ENCODE results near the gene ZNF688.

DNA sequence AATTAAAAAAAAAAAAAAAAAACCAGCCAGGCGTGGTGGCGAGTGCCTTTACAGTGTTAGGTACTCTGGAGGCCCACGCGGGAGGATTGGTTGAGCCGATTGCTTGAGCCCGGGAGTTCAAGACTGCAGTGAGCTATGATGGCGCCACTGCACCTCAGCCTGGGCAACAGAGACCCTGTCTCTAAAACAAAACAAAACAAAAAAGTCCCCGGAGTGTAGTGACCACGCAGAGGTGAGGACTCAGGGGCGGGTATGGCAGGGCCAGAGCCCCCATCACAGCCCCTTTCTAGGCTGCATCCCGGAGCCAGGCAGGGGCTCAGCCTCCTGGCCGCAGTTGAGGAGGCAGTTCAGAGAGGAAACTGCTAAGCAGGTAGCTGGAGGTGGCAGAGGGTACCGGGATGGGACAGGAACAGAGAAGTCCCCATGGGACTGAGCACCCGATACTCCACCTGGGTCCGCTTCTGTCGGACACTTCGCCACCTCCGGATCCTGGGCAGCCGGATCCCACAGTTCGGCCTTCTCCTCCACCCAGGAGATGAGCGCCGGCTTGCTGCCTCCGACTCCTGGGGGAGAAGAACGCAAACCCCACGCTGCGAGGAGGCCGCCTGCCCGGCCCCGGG lies 37.7 kb downstream of the ZNF688 start:
- TF ChIP-seq POLR2A (IDR thresholded peaks at IDR 0.05) (no peak), POLR2AphosphoS5 (IDR thresholded peaks at IDR 0.05) (no peak)
- TF ChIP-seq, protein P1, sequence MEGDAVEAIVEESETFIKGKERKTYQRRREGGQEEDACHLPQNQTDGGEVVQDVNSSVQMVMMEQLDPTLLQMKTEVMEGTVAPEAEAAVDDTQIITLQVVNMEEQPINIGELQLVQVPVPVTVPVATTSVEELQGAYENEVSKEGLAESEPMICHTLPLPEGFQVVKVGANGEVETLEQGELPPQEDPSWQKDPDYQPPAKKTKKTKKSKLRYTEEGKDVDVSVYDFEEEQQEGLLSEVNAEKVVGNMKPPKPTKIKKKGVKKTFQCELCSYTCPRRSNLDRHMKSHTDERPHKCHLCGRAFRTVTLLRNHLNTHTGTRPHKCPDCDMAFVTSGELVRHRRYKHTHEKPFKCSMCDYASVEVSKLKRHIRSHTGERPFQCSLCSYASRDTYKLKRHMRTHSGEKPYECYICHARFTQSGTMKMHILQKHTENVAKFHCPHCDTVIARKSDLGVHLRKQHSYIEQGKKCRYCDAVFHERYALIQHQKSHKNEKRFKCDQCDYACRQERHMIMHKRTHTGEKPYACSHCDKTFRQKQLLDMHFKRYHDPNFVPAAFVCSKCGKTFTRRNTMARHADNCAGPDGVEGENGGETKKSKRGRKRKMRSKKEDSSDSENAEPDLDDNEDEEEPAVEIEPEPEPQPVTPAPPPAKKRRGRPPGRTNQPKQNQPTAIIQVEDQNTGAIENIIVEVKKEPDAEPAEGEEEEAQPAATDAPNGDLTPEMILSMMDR (IDR thresholded peaks at IDR 0.05 in 8 of 11, conservative IDR thresholded peaks at IDR 0.05 in 3 of 11) = no peak

Measured in spleen (tissue), 7 donors.